BLaER1 treated with 17β-estradiol and CSF1 and Interleukin-3, amounts not matched to agents 10 nM and 100 nM (cell line): ENCODE data around the gene ATG2B.
A peak's percentile ranks its signal among the peaks of the same experiment; 100 is the strongest.
"Not testable (repeated sequence)": the region's sequence is repeated elsewhere in the genome, so short reads cannot be mapped to it uniquely, and the experiment has no call there.

Source experiments
- H3K27ac ChIP-seq, 11 experiments: shearing (Covaris generic); formaldehyde crosslinking; 2 replicates each; pipeline ENCODE4 v1.8.1; 2022
- H3K27me3 ChIP-seq, 11 experiments: shearing (Covaris generic); formaldehyde crosslinking; 2 replicates each; pipeline ENCODE4 v1.8.1; 2022
- H3K36me3 ChIP-seq, 11 experiments: shearing (Covaris generic); formaldehyde crosslinking; 2 replicates each; pipeline ENCODE4 v1.8.1; 2022
- H3K4me1 ChIP-seq, 10 experiments: shearing (Covaris generic); formaldehyde crosslinking; 2 replicates each; pipeline ENCODE4 v1.8.1; 2022
- H3K4me2 ChIP-seq, 11 experiments: shearing (Covaris generic); formaldehyde crosslinking; 2 replicates each; pipeline ENCODE4 v1.8.1; 2022
- H3K4me3 ChIP-seq, 10 experiments: shearing (Covaris generic); formaldehyde crosslinking; 2 replicates each; pipeline ENCODE4 v1.8.1; 2022
- H3K9ac ChIP-seq, 11 experiments: shearing (Covaris generic); formaldehyde crosslinking; 2 replicates each; pipeline ENCODE4 v1.8.1; 2022
- H3K9me3 ChIP-seq, 11 experiments: shearing (Covaris generic); formaldehyde crosslinking; replicated peaks in 1 of 11; 2 replicates each; pipeline ENCODE4 v1.8.1; 2022
- H4K20me1 ChIP-seq, 11 experiments: shearing (Covaris generic); formaldehyde crosslinking; 2 replicates each; pipeline ENCODE4 v1.8.1; 2022
- Cebpa-rat ChIP-seq, 11 experiments: shearing (Covaris generic); IDR thresholded peaks; 2 replicates each; pipeline ENCODE4 v1.8.1; 2022

ATG2B gene

GRCh38 chr14:96362071-96362964, 823 bp downstream of the ATG2B start:
- peaks cover 7 to 89% (median 45%) of the 10 kb centered on the region in 11 experiments; a peak in 16 of 22 replicates for H4K20me1 ChIP-seq
- peaks cover 0 to 8% (median 4%) of the 10 kb centered on the region in 11 experiments; a peak in 4 of 22 replicates for H3K36me3 ChIP-seq

GRCh38 chr14:96359959-96360358, 3.2 kb downstream of the ATG2B start:
- Histone ChIP-seq H4K20me1 (peaks cover 7 to 78% (median 35%) of the 10 kb centered on the region in 11 experiments; a peak in 16 of 22 replicates), H3K4me2 (peak overlapping the region in 5 of 11 experiments; percentile 16 to 52 (median 45); a peak in 5 of 22 replicates), H3K4me1 (peaks cover 26 to 42% (median 34%) of the 10 kb centered on the region in 10 experiments), H3K36me3 (peaks cover 0 to 17% (median 4%) of the 10 kb centered on the region in 11 experiments; a peak in 10 of 22 replicates), H3K4me3 (no peak overlapping the region), H3K27me3 (no peaks in the 10 kb centered on the region), H3K27ac (no peak overlapping the region), H3K9me3 (no peaks in the 10 kb centered on the region), H3K9ac (no peak overlapping the region)
- TF ChIP-seq Cebpa-rat (IDR thresholded peaks at IDR 0.05), result no peak

More at GRCh38 chr14:96362071-96362964, 823 bp downstream of the ATG2B start:
- peaks cover 28 to 50% (median 36%) of the 10 kb centered on the region in 10 experiments for H3K4me1 ChIP-seq
- no peak for TF ChIP-seq Cebpa-rat (IDR thresholded peaks at IDR 0.05)
- H3K9ac ChIP-seq, result peak overlapping the region; percentile 83 to 98 (median 93)
- no peaks in the 10 kb centered on the region for H3K27me3 ChIP-seq
- H3K4me2 ChIP-seq, result peak overlapping the region; percentile 84 to 98 (median 95)
- H3K27ac ChIP-seq, result peak overlapping the region; percentile 81 to 95 (median 87)
- peak overlapping the region; percentile 82 to 100 (median 96) for H3K4me3 ChIP-seq
- H3K9me3 ChIP-seq, result no peaks in the 10 kb centered on the region

GRCh38 chr14:96357216-96357615, 5.9 kb downstream of the ATG2B start:
- Histone ChIP-seq H3K27me3 (no peaks in the 10 kb centered on the region), H3K4me1 (peaks cover 13 to 32% (median 22%) of the 10 kb centered on the region in 10 experiments), H3K27ac (no peak overlapping the region), H3K4me3 (no peak overlapping the region), H3K9me3 (peaks cover 0 to 9% (median 5%) of the 10 kb centered on the region in 11 experiments; a peak in 4 of 22 replicates), H4K20me1 (peaks cover 4 to 68% (median 36%) of the 10 kb centered on the region in 11 experiments; a peak in 16 of 22 replicates), H3K9ac (no peak overlapping the region), H3K36me3 (peaks cover 5 to 22% (median 12%) of the 10 kb centered on the region in 11 experiments; a peak in 12 of 22 replicates), H3K4me2 (no peak overlapping the region)
- no peak for TF ChIP-seq Cebpa-rat (IDR thresholded peaks at IDR 0.05)

- no peak for TF ChIP-seq Cebpa-rat (IDR thresholded peaks at IDR 0.05)
- H3K36me3 ChIP-seq, result peaks cover 5 to 22% (median 12%) of the 10 kb centered on the region in 11 experiments; a peak in 12 of 22 replicates
- no peaks in the 10 kb centered on the region for H3K27me3 ChIP-seq
- H3K27ac ChIP-seq, result no peak overlapping the region
- no peak overlapping the region for H3K4me3 ChIP-seq
- peaks cover 0 to 9% (median 5%) of the 10 kb centered on the region in 11 experiments; a peak in 4 of 22 replicates for H3K9me3 ChIP-seq
- H3K4me1 ChIP-seq, result peaks cover 0 to 4% (median under 1%) of the 10 kb centered on the region in 10 experiments; a peak in 9 of 20 replicates
- H4K20me1 ChIP-seq, result peaks cover 4 to 52% (median 19%) of the 10 kb centered on the region in 11 experiments; a peak in 15 of 22 replicates
- no peak overlapping the region for H3K4me2 ChIP-seq
- no peak overlapping the region for H3K9ac ChIP-seq
Observed at GRCh38 chr14:96354246-96354645, 8.9 kb downstream of the ATG2B start.

GRCh38 chr14:96352708-96353107, 10.4 kb downstream of the ATG2B start:
- Histone ChIP-seq H3K27ac (no peak overlapping the region), H3K4me3 (no peak overlapping the region), H3K9ac (no peak overlapping the region), H3K27me3 (no peaks in the 10 kb centered on the region), H3K9me3 (peaks cover 0 to 18% (median 5%) of the 10 kb centered on the region in 11 experiments; a peak in 9 of 22 replicates), H3K36me3 (peaks cover 5 to 17% (median 11%) of the 10 kb centered on the region in 11 experiments; a peak in 12 of 22 replicates), H4K20me1 (peaks cover 0 to 37% (median 12%) of the 10 kb centered on the region in 11 experiments; a peak in 10 of 22 replicates), H3K4me2 (no peak overlapping the region), H3K4me1 (no peaks in the 10 kb centered on the region)
- no peak for TF ChIP-seq Cebpa-rat (IDR thresholded peaks at IDR 0.05)

GRCh38 chr14:96351986-96352385, 11.2 kb downstream of the ATG2B start:
- H3K36me3 ChIP-seq, result peaks cover 5 to 21% (median 12%) of the 10 kb centered on the region in 11 experiments; a peak in 12 of 22 replicates
- H3K4me2 ChIP-seq, result no peak overlapping the region
- H3K4me3 ChIP-seq, result no peak overlapping the region
- no peak overlapping the region for H3K27ac ChIP-seq
- H3K9ac ChIP-seq, result no peak overlapping the region
- no peaks in the 10 kb centered on the region for H3K4me1 ChIP-seq
- H3K27me3 ChIP-seq, result no peaks in the 10 kb centered on the region
- peaks cover 0 to 42% (median 13%) of the 10 kb centered on the region in 11 experiments; a peak in 10 of 22 replicates for H4K20me1 ChIP-seq
- peaks cover 0 to 18% (median 5%) of the 10 kb centered on the region in 11 experiments; a peak in 9 of 22 replicates for H3K9me3 ChIP-seq
- no peak for TF ChIP-seq Cebpa-rat (IDR thresholded peaks at IDR 0.05)

GRCh38 chr14:96349286-96350075, 13.7 kb downstream of the ATG2B start:
- no peaks in the 10 kb centered on the region for H3K27me3 ChIP-seq
- H3K4me3 ChIP-seq, result no peak overlapping the region
- H3K9me3 ChIP-seq, result peaks cover 0 to 13% (median 4%) of the 10 kb centered on the region in 11 experiments; a peak in 9 of 22 replicates
- no peak overlapping the region for H3K4me2 ChIP-seq
- H3K4me1 ChIP-seq, result no peaks in the 10 kb centered on the region
- H3K36me3 ChIP-seq, result peaks cover under 1 to 19% (median 5%) of the 10 kb centered on the region in 11 experiments; a peak in 9 of 22 replicates
- no peak overlapping the region for H3K27ac ChIP-seq
- TF ChIP-seq Cebpa-rat (IDR thresholded peaks at IDR 0.05), result no peak
- H4K20me1 ChIP-seq, result peaks cover 0 to 43% (median 13%) of the 10 kb centered on the region in 11 experiments; a peak in 8 of 22 replicates
- H3K9ac ChIP-seq, result no peak overlapping the region

- Histone ChIP-seq H3K36me3 (peaks cover 0 to 27% (median 4%) of the 10 kb centered on the region in 11 experiments; a peak in 7 of 22 replicates), H4K20me1 (peaks cover 0 to 37% (median 7%) of the 10 kb centered on the region in 11 experiments; a peak in 6 of 22 replicates)
- H3K9ac ChIP-seq, H3K9me3 ChIP-seq, H3K4me1 ChIP-seq, H3K27me3 ChIP-seq, H3K27ac ChIP-seq, H3K4me2 ChIP-seq, H3K4me3 ChIP-seq: not testable (repeated sequence)
Observed at GRCh38 chr14:96347957-96348356, 15.2 kb downstream of the ATG2B start.
